Endothelial cell of umbilical vein (primary cell): Measurements from ENCODE around the gene SKIC8. TPM values are rescaled to one million over a fixed set of nuclear protein-coding genes. Genes with fewer than 3 reads are reported as not detected.

Experiments used
- BruUV-seq: library from RNA; stranded (reverse); fragments of 400-500 nt; replicated peaks from 2 replicates; lab custom pipeline; 2021; lab: Mats Ljungman, UMichigan
- CTCF ChIA-PET: fragments of 300-600, 350-600 bp; sonication (Branson Sonifier 250); formaldehyde crosslinking; loops from one replicate; lab custom pipeline; 2021; ENCODE audit warnings: antibody characterized with exemption, inconsistent platforms; lab: Charles Lee
- POLR2A ChIA-PET: fragments of 300-600, 350-600 bp; sonication (Branson Sonifier 250); formaldehyde crosslinking; loops from one replicate; lab custom pipeline; 2021; ENCODE audit warnings: antibody characterized with exemption, inconsistent platforms; lab: Charles Lee
- DNase-seq: peaks from one replicate; pipeline ENCODE4 v3.0.0-alpha.2; 2011; ENCODE audit warnings: low read depth, low spot score
- FAIRE-seq: peaks from 2 replicates; lab custom pipeline; 2011; peaks lifted over from hg19 to GRCh38; lab: Jason Lieb, UNC
- H2AFZ ChIP-seq: 2 replicates; pipeline ENCODE4 v1.6.0; 2012; ENCODE audit warnings: low read depth, low read length, control low read depth, inconsistent platforms
- H3K27ac ChIP-seq: 2 replicates; pipeline ENCODE4 v1.5.1; 2011; ENCODE audit warnings: low read depth, mild to moderate bottlenecking, control low read depth, low read length, moderate library complexity; ENCODE audit not compliant: insufficient read depth
- H3K27me3 ChIP-seq, 2 experiments: 2 replicates each; pipeline versions ENCODE4 v1.6.0 to v1.6.1; 2011; ENCODE audit warnings: low read length in 2 of 2, mixed read lengths in 1 of 2; ENCODE audit not compliant: control insufficient read depth in 2 of 2, insufficient read depth in 2 of 2
- H3K36me3 ChIP-seq, 2 experiments: 2 replicates in 1 of 2; 3 replicates in 1 of 2; pipeline ENCODE4 v1.5.1; 2011; ENCODE audit warnings: low read length in 2 of 2, mild to moderate bottlenecking in 1 of 2, moderate library complexity in 1 of 2; ENCODE audit not compliant: control insufficient read depth in 2 of 2, insufficient read depth in 2 of 2; ENCODE audit errors: extremely low read depth in 1 of 2
- H3K4me1 ChIP-seq: 3 replicates; pipeline ENCODE4 v1.5.1; 2011; ENCODE audit warnings: mild to moderate bottlenecking, low read length; ENCODE audit not compliant: control insufficient read depth, insufficient read depth; ENCODE audit errors: extremely low read depth
- H3K4me2 ChIP-seq: 2 replicates; pipeline ENCODE4 v1.6.1; 2011; ENCODE audit warnings: low read length, control low read depth, mixed read lengths; ENCODE audit not compliant: insufficient read depth
- H3K4me3 ChIP-seq, 3 experiments: fragments of 200-600 bp in 1 of 3; sonication (generic), shearing (Covaris generic) in 1 of 3; replicated peaks in 1 of 3; 2 replicates each; pipeline ENCODE4 v1.5.1; 2011 to 2016; ENCODE audit warnings: control low read depth in 3 of 3, low read length in 3 of 3, mild to moderate bottlenecking in 2 of 3, inconsistent platforms in 1 of 3, low read depth in 1 of 3, moderate library complexity in 1 of 3; ENCODE audit not compliant: insufficient read depth in 1 of 3
- H3K79me2 ChIP-seq: 2 replicates; pipeline ENCODE4 v1.6.0; 2012; ENCODE audit warnings: low read length, inconsistent platforms; ENCODE audit not compliant: control insufficient read depth, insufficient read depth
- H3K9ac ChIP-seq: replicated peaks from 2 replicates; pipeline ENCODE3; 2011; ENCODE audit warnings: low read length, control low read depth; ENCODE audit not compliant: insufficient read depth; ENCODE audit errors: extremely low read depth
- H3K9me1 ChIP-seq: replicated peaks from 3 replicates; pipeline ENCODE4 v1.6.0; 2011; ENCODE audit warnings: mild to moderate bottlenecking, low read length; ENCODE audit not compliant: control insufficient read depth, insufficient read depth; ENCODE audit errors: extremely low read depth
- H3K9me3 ChIP-seq: replicated peaks from 2 replicates; pipeline ENCODE4 v1.5.1; 2012; ENCODE audit warnings: low read length, inconsistent platforms; ENCODE audit not compliant: control insufficient read depth, insufficient read depth
- H4K20me1 ChIP-seq: replicated peaks from 2 replicates; pipeline ENCODE3; 2011; ENCODE audit warnings: mild to moderate bottlenecking, low read length; ENCODE audit not compliant: control insufficient read depth, insufficient read depth; ENCODE audit errors: extremely low read depth
- EZH2 ChIP-seq: IDR thresholded peaks from 2 replicates; pipeline ENCODE4 v1.6.1; 2012; ENCODE audit warnings: borderline replicate concordance, low read depth, mild to moderate bottlenecking, moderate library complexity, low read length, inconsistent platforms; ENCODE audit not compliant: severe bottlenecking
- FOS ChIP-seq: IDR thresholded peaks from 2 replicates; pipeline ENCODE4 v1.6.1; 2011; ENCODE audit warnings: mild to moderate bottlenecking, low read length, moderate library complexity, borderline replicate concordance; ENCODE audit not compliant: insufficient read depth
- GATA2 ChIP-seq: IDR thresholded peaks from 2 replicates; pipeline ENCODE4 v1.7.0; 2011; ENCODE audit warnings: low read depth, mild to moderate bottlenecking, moderate library complexity, mixed read lengths, low read length; ENCODE audit not compliant: insufficient read length, insufficient read depth
- JUN ChIP-seq: IDR thresholded peaks from 2 replicates; pipeline ENCODE4 v1.6.1; 2011; ENCODE audit warnings: borderline replicate concordance, low read depth; ENCODE audit not compliant: insufficient read length, insufficient read depth
- MYC ChIP-seq: IDR thresholded peaks from one replicate; pipeline ENCODE4 v1.6.1; 2011; ENCODE audit warnings: mild to moderate bottlenecking, low read depth, low read length
- POLR2A ChIP-seq: IDR thresholded peaks from 2 replicates; pipeline ENCODE4 v1.6.1; 2012; ENCODE audit warnings: low read depth, mild to moderate bottlenecking, control low read depth, low read length
- POLR2AphosphoS5 ChIP-seq: IDR thresholded peaks from 2 replicates; pipeline ENCODE4 v1.6.1; 2012; ENCODE audit warnings: low read depth, mild to moderate bottlenecking, control low read depth, low read length, moderate library complexity; ENCODE audit not compliant: insufficient read depth
- dilution Hi-C: fragments of 300-500 bp; cut with MboI; formaldehyde crosslinking; loops from one replicate; pipeline ENCODE4 v1.15.0; 2019; ENCODE audit warnings: low sequenced_read_pairs; ENCODE audit not compliant: extremely low pct_ligation_motif_present
- intact Hi-C: fragments of 100-400 bp; cut with micrococcal nuclease; formaldehyde crosslinking; loops from one replicate; pipeline ENCODE4 v1.10.0; 2022
- polyA plus RNA-seq, 4 experiments: library from polyadenylated mRNA; depleted of rRNA in 3 of 4; stranded (reverse) in 3 of 4; unstranded in 1 of 4; fragments of >200 nt; gene quantifications; 2 replicates each; pipeline versions ENCODE4 v1.2.1 to v1.2.3, GENCODE V29; 2011 to 2012; ENCODE audit warnings: missing spikeins in 1 of 4
- total RNA-seq: library from RNA; stranded (reverse); gene quantifications from 2 replicates; pipeline ENCODE4 v1.2.3, GENCODE V29; 2021
- TF ChIP-seq, protein P1 (sequence below), 2 donors: IDR thresholded peaks; 1 replicate in 1 of 2; 2 replicates in 1 of 2; pipeline ENCODE4 v1.5.1; 2011; ENCODE audit warnings: low read length in 2 of 2, mild to moderate bottlenecking in 2 of 2, moderate library complexity in 2 of 2, control low read depth in 1 of 2, inconsistent platforms in 1 of 2, low read depth in 1 of 2; ENCODE audit not compliant: insufficient read depth in 1 of 2; ENCODE audit errors: extremely low read depth in 1 of 2
- TF ChIP-seq, protein P2 (sequence below): IDR thresholded peaks from 2 replicates; pipeline ENCODE4 v1.6.1; 2011; ENCODE audit not compliant: insufficient read depth, insufficient read length

Gene SKIC8
- total and polyA plus RNA-seq, 2 donors (not counting 3 experiments of a cell fraction or from before 2014, with no cell fraction given): 49.7 to 95.0 TPM

DNA sequence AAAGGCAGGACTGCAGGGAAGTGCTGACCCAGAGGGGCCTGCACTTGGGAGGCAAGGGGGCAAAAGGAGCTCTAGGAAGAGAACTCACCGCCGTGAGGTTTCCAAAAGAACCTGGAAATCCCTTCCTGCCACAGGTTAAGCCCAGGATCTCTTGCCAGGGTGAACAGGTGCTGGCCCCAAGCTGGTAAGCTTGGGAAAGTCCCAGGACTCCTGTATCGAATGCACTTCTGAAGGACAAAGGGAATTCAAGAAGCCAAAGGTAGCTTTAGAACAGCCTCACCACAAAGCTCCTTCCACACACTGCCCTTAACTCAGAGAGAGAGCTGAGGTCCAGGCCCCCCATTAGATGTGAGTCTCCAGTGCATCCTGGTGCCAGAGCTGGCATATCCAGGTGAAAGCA is 11.9 kb upstream of the SKIC8 start:
- FAIRE-seq: no peak
- Histone ChIP-seq H3K4me2 (no peak overlapping the region), H3K27ac (no peak overlapping the region), H3K79me2 (no peaks in the 10 kb centered on the region), H3K27me3 (no peaks in the 10 kb centered on the region), H3K4me3 (no peak overlapping the region), H3K9me3 (no peaks in the 10 kb centered on the region), H3K9me1 (no peaks in the 10 kb centered on the region), H3K9ac (no peak overlapping the region), H4K20me1 (no peaks in the 10 kb centered on the region), H3K36me3 (no peaks in the 10 kb centered on the region), H2AFZ (no peak overlapping the region), H3K4me1 (peaks cover 2% of the 10 kb centered on the region)
- ChIA-PET POLR2A (no interaction called here), CTCF (interaction anchor here (0.8 to 14.6 kb wide), 6 partner anchors 8 to 170 kb away, joined by 3 to 367 read pairs (median 3); partner anchors contain the start of gene SKIC8)
- BruUV-seq: no TSS peak
- intact Hi-C loops (loop anchor here (10.0 kb wide), 1 partner anchor 444 kb away; no protein-coding TSS in a partner anchor), dilution Hi-C loops (no loop called here)
- TF ChIP-seq, protein P1, sequence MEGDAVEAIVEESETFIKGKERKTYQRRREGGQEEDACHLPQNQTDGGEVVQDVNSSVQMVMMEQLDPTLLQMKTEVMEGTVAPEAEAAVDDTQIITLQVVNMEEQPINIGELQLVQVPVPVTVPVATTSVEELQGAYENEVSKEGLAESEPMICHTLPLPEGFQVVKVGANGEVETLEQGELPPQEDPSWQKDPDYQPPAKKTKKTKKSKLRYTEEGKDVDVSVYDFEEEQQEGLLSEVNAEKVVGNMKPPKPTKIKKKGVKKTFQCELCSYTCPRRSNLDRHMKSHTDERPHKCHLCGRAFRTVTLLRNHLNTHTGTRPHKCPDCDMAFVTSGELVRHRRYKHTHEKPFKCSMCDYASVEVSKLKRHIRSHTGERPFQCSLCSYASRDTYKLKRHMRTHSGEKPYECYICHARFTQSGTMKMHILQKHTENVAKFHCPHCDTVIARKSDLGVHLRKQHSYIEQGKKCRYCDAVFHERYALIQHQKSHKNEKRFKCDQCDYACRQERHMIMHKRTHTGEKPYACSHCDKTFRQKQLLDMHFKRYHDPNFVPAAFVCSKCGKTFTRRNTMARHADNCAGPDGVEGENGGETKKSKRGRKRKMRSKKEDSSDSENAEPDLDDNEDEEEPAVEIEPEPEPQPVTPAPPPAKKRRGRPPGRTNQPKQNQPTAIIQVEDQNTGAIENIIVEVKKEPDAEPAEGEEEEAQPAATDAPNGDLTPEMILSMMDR (IDR thresholded peaks at IDR 0.05; ENCODE audit: extremely low read depth in 1 of 2, insufficient read depth in 1 of 2, low read depth in 1 of 2, low read length in 2 of 2): no peak
- TF ChIP-seq, protein P2, sequence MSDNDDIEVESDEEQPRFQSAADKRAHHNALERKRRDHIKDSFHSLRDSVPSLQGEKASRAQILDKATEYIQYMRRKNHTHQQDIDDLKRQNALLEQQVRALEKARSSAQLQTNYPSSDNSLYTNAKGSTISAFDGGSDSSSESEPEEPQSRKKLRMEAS: no peak
- TF ChIP-seq POLR2A (no peak), FOS (no peak), MYC (no peak), GATA2 (no peak), EZH2 (no peak), POLR2AphosphoS5 (no peak), JUN (no peak)
- no peak for DNase-seq
